DMS153 (cell line): ENCODE measurements around the gene CDH13.
A peak's percentile ranks its signal among the peaks of the same experiment; 100 is the strongest.

ENCODE experiments used
- DNase-seq: peaks from one replicate; lab custom pipeline; 2025; lab: John Stamatoyannopoulos, UW

The CDH13 gene

GRCh38 chr16:83515395-83515794, 888.6 kb downstream of the CDH13 start:
- no peak for DNase-seq

- no peak for DNase-seq
Measured at GRCh38 chr16:83516931-83517330, 890.2 kb downstream of the CDH13 start.

GRCh38 chr16:83517398-83517797, 890.6 kb downstream of the CDH13 start:
- DNase-seq: no peak

GRCh38 chr16:83520596-83520995, 893.8 kb downstream of the CDH13 start:
- no peak for DNase-seq

GRCh38 chr16:83530293-83530692, 903.5 kb downstream of the CDH13 start:
- DNase-seq: no peak

- DNase-seq: no peak
Measured at GRCh38 chr16:83532634-83533033, 905.9 kb downstream of the CDH13 start.

- peak; percentile 89 for DNase-seq
Measured at GRCh38 chr16:83533193-83533592, 906.4 kb downstream of the CDH13 start.

- DNase-seq: no peak
Measured at GRCh38 chr16:83538707-83539106, 911.9 kb downstream of the CDH13 start.

GRCh38 chr16:83539736-83540490, 913.1 kb downstream of the CDH13 start:
- no peak for DNase-seq

- DNase-seq: no peak
Measured at GRCh38 chr16:83541231-83541630, 914.5 kb downstream of the CDH13 start.

- no peak for DNase-seq
Measured at GRCh38 chr16:83542491-83542890, 915.7 kb downstream of the CDH13 start.

- no peak for DNase-seq
Measured at GRCh38 chr16:83549316-83550182, 922.8 kb downstream of the CDH13 start.

- DNase-seq: no peak
Measured at GRCh38 chr16:83550183-83550569, 923.4 kb downstream of the CDH13 start.

GRCh38 chr16:83552228-83552627, 925.5 kb downstream of the CDH13 start:
- no peak for DNase-seq

GRCh38 chr16:83552930-83553329, 926.2 kb downstream of the CDH13 start:
- DNase-seq: no peak

- DNase-seq: no peak
Measured at GRCh38 chr16:83554096-83554495, 927.3 kb downstream of the CDH13 start.

- no peak for DNase-seq
Measured at GRCh38 chr16:83554540-83554939, 927.8 kb downstream of the CDH13 start.

GRCh38 chr16:83561876-83562275, 935.1 kb downstream of the CDH13 start:
- DNase-seq: no peak

- DNase-seq: no peak
Measured at GRCh38 chr16:83568345-83568744, 941.6 kb downstream of the CDH13 start.

GRCh38 chr16:83574388-83574787, 947.6 kb downstream of the CDH13 start:
- no peak for DNase-seq

- DNase-seq: no peak
Measured at GRCh38 chr16:83577078-83577745, 950.4 kb downstream of the CDH13 start.

GRCh38 chr16:83578171-83578570, 951.4 kb downstream of the CDH13 start:
- DNase-seq: no peak

- DNase-seq: no peak
Measured at GRCh38 chr16:83579027-83579426, 952.3 kb downstream of the CDH13 start.
